Heart left ventricle (tissue), 13 donors: ENCODE data around the gene PER3.

Experiments used
- POLR2A ChIP-seq, 2 donors: fragments of 450-650 bp; IDR thresholded peaks; one replicate each; pipeline ENCODE4 v1.6.1; 2017; ENCODE audit warnings: antibody characterized with exemption in 2 of 2, mild to moderate bottlenecking in 2 of 2, moderate library complexity in 2 of 2
- TF ChIP-seq, protein P1 (sequence below), 12 donors: fragments of 200-600 bp; sonication (generic) in 4 of 12; IDR thresholded peaks; one replicate each; pipeline versions ENCODE4 v1.5.0 to v1.8.0; 2018 to 2022; ENCODE audit warnings: antibody characterized with exemption in 12 of 12, mild to moderate bottlenecking in 5 of 12
- donor health status: ischemic (EF 13 %, LVEDD 7.1; RV severe dilation, severe dysfunction).
- donor health status: DM: no; HTN: yes; CAD: no.
- donor health status: DM: no; HTN: no; CAD: no.
- donor health status: ischemic (EF 25% LVEDD 6.9; RV normal size, moderate dysfunction).
- donor health status: ischemic (EF 25% LVEDD 5.7; RV mildly dilated, moderate dysfunction).
- donor health status: ischemic (EF 35%, LVEDD 5.7; RV mildly dilated, moderate dysfunction).
- donor health status: nonischemic (EF 11% LVEDD 7.7; RV severe dilation, severe dysfunction).
- donor health status: DM: yes; HTN: yes; CAD: no.
- donor health status: PGD.
- donor health status: ischemic (EF 29% LVEDD 5.4; RV normal size, mild dysfunction).
- donor health status: nonischemic (EF 23%, LVEDD 6.1; RV moderate dilation, normal function).

DNA sequence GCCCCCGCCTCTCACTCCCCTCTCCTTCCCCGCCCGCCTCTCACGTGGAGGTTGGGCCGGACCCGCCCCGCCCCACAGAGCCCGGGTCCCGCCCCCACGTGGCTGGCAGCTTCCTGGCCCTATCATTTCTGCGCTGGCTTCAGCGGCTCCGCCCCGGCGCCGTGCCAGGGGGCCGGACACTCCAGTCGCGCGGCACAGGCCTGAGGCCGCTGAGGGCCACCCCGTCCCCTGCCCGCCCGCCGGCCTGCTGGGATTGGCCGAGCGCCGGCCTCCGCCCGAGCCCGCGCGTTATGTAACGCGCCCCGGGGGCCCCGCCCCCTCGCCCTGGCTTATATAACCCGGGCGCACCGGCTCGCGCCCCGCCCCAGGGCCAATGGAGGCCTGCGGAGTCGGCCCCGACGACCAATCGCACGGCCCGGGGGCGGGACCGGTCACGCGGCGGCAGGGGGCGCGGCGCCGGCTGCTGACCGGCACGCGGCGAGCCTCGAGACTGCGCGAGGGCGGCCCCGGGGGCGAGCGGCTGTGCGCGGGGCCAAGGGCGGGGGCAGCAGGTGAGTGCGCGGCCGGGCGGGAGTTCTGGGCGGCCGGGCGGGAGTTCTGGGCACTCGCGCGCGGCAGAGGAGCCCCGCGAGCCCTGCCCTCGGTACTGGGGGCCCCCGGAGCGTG, at the start of gene PER3:
- TF ChIP-seq, protein P1, sequence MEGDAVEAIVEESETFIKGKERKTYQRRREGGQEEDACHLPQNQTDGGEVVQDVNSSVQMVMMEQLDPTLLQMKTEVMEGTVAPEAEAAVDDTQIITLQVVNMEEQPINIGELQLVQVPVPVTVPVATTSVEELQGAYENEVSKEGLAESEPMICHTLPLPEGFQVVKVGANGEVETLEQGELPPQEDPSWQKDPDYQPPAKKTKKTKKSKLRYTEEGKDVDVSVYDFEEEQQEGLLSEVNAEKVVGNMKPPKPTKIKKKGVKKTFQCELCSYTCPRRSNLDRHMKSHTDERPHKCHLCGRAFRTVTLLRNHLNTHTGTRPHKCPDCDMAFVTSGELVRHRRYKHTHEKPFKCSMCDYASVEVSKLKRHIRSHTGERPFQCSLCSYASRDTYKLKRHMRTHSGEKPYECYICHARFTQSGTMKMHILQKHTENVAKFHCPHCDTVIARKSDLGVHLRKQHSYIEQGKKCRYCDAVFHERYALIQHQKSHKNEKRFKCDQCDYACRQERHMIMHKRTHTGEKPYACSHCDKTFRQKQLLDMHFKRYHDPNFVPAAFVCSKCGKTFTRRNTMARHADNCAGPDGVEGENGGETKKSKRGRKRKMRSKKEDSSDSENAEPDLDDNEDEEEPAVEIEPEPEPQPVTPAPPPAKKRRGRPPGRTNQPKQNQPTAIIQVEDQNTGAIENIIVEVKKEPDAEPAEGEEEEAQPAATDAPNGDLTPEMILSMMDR (IDR thresholded peaks at IDR 0.05): no peak
- peak in 1 of 2 donors; percentile 25 for TF ChIP-seq POLR2A (IDR thresholded peaks at IDR 0.05)
